Smooth muscle cell (in vitro differentiated cells): ENCODE measurements around the gene CAPN9. TPM values are rescaled to one million over a fixed set of nuclear protein-coding genes. Genes with fewer than 3 reads are reported as not detected.
"Not testable (repeated sequence)": the region's sequence is repeated elsewhere in the genome, so short reads cannot be mapped to it uniquely, and the experiment has no call there.

Source experiments
- DNase-seq: peaks from one replicate; lab custom pipeline; 2025; ENCODE audit not compliant: unreplicated experiment; lab: John Stamatoyannopoulos, UW
- H2AFZ ChIP-seq: fragments of 200-600 bp; sonication (generic); 2 replicates; pipeline ENCODE4 v1.6.0; 2016; ENCODE audit warnings: antibody characterized with exemption, low read depth, mild to moderate bottlenecking
- H3F3A ChIP-seq: fragments of 200-600 bp; sonication (generic); 2 replicates; pipeline ENCODE4 v1.6.0; 2017; ENCODE audit warnings: antibody characterized with exemption, low read depth
- H3K27ac ChIP-seq: fragments of 200-600 bp; sonication (generic); 2 replicates; pipeline ENCODE4 v1.5.1; 2016; ENCODE audit warnings: low read depth, mild to moderate bottlenecking
- H3K27me3 ChIP-seq: fragments of 200-600 bp; sonication (generic); 2 replicates; pipeline ENCODE4 v1.6.1; 2016; ENCODE audit warnings: low read depth, mild to moderate bottlenecking
- H3K36me3 ChIP-seq: fragments of 200-600 bp; sonication (generic); 2 replicates; pipeline ENCODE4 v1.5.1; 2016; ENCODE audit warnings: low read depth
- H3K4me1 ChIP-seq: fragments of 200-600 bp; sonication (generic); 2 replicates; pipeline ENCODE4 v1.5.1; 2016; ENCODE audit warnings: low read depth
- H3K4me2 ChIP-seq: fragments of 200-600 bp; sonication (generic); 2 replicates; pipeline ENCODE4 v1.6.0; 2016; ENCODE audit warnings: mild to moderate bottlenecking
- H3K4me3 ChIP-seq: fragments of 200-600 bp; sonication (generic); 2 replicates; pipeline ENCODE4 v1.5.1; 2016; ENCODE audit warnings: mild to moderate bottlenecking
- H3K79me2 ChIP-seq: fragments of 200-600 bp; sonication (generic); 2 replicates; pipeline ENCODE4 v1.6.0; 2016; ENCODE audit warnings: low read depth, mild to moderate bottlenecking
- H3K9ac ChIP-seq: fragments of 200-600 bp; sonication (generic); 2 replicates; pipeline ENCODE4 v1.6.0; 2016; ENCODE audit warnings: low read depth
- H3K9me3 ChIP-seq: fragments of 200-600 bp; sonication (generic); replicated peaks from 2 replicates; pipeline ENCODE4 v1.5.1; 2016; ENCODE audit warnings: low read depth
- H4K20me1 ChIP-seq: fragments of 200-600 bp; sonication (generic); 2 replicates; pipeline ENCODE4 v1.6.0; 2016; ENCODE audit warnings: low read depth
- CTCF ChIP-seq: fragments of 200-600 bp; sonication (generic); IDR thresholded peaks from 2 replicates; pipeline ENCODE4 v1.5.1; 2017; ENCODE audit warnings: borderline replicate concordance, mild to moderate bottlenecking, antibody characterized with exemption; ENCODE audit not compliant: insufficient read depth, poor library complexity, severe bottlenecking
- WGBS: methylation state at CpG from one replicate; pipeline ENCODE4 v1.1.7; 2016; ENCODE audit warnings: low lambda C conversion rate; 5-methylcytosine and 5-hydroxymethylcytosine counted together
- polyA plus RNA-seq: library from polyadenylated mRNA; unstranded; fragments of >200 nt; fragmentation: Nextera tagmentation; extraction: Ambion mirVana; gene quantifications from 2 replicates; pipeline ENCODE4 v1.2.1, GENCODE V29; 2016
- total RNA-seq: library from RNA; depleted of rRNA; stranded (reverse); fragments of >200 nt; gene quantifications from 2 replicates; pipeline ENCODE4 v1.2.3, GENCODE V29; 2014

Gene CAPN9
- total and polyA plus RNA-seq, 2 experiments from 2014 or later, result not detected

DNA sequence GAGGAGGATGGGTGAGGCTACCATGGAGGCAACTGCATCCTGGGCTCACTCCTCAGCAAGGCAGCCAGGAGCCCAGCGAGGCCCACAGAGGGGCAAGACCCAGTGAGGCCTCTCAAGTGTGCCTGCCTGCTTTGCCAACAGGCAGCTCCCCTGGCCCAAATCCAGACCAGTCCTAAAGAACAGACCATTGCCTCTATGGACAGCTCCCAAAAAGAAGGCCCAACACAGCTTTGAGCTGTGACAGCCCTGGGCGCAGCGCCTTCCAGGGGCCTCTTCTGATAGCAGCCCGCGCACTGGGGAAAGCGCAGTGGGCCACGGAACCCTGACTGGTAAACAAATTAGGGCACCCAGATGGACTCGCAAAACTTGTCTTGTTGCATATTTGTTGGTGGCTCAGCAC lies 95.6 kb downstream of the CAPN9 start:
- DNase-seq, result no peak
- no peaks in the 10 kb centered on the region for H3K9me3 ChIP-seq
- no peak overlapping the region for H2AFZ ChIP-seq
- H3K79me2 ChIP-seq, result peaks cover 12% of the 10 kb centered on the region
- no peak for TF ChIP-seq CTCF
- no peak overlapping the region for H3K27ac ChIP-seq
- no peaks in the 10 kb centered on the region for H3K4me1 ChIP-seq
- no peak overlapping the region for H3K4me3 ChIP-seq
- H3K4me2 ChIP-seq, result no peak overlapping the region
- H3K9ac ChIP-seq, result no peak overlapping the region
- WGBS, result 96% methylated on average over 8 of the region's 8 CpGs
- peaks cover 18% of the 10 kb centered on the region for H4K20me1 ChIP-seq
- no peaks in the 10 kb centered on the region for H3K27me3 ChIP-seq
- H3K36me3 ChIP-seq, result peaks cover 8% of the 10 kb centered on the region
- H3F3A ChIP-seq, result no peaks in the 10 kb centered on the region

GRCh38 chr1:230843503-230844309 lies 96.5 kb downstream of the CAPN9 start:
- H3F3A ChIP-seq, result no peaks in the 10 kb centered on the region
- no peaks in the 10 kb centered on the region for H3K4me1 ChIP-seq
- 96% methylated on average over 28 of the region's 28 CpGs for WGBS
- H3K4me2 ChIP-seq, result no peak overlapping the region
- peaks cover 14% of the 10 kb centered on the region for H3K79me2 ChIP-seq
- H2AFZ ChIP-seq, result no peak overlapping the region
- no peaks in the 10 kb centered on the region for H3K27me3 ChIP-seq
- no peak overlapping the region for H3K9ac ChIP-seq
- peaks cover 18% of the 10 kb centered on the region for H4K20me1 ChIP-seq
- TF ChIP-seq CTCF, result no peak
- H3K4me3 ChIP-seq, result no peak overlapping the region
- no peaks in the 10 kb centered on the region for H3K9me3 ChIP-seq
- DNase-seq, result no peak
- H3K36me3 ChIP-seq, result peaks cover 8% of the 10 kb centered on the region
- H3K27ac ChIP-seq, result no peak overlapping the region

GRCh38 chr1:230844561-230844960 lies 97.4 kb downstream of the CAPN9 start:
- Histone ChIP-seq H3K4me3 (no peak overlapping the region), H3K27me3 (no peaks in the 10 kb centered on the region), H3K9me3 (no peaks in the 10 kb centered on the region), H3K4me2 (no peak overlapping the region), H3K27ac (no peak overlapping the region), H3K4me1 (peaks cover 3% of the 10 kb centered on the region), H3K79me2 (peaks cover 14% of the 10 kb centered on the region), H3K36me3 (peaks cover 2% of the 10 kb centered on the region), H3F3A (no peaks in the 10 kb centered on the region), H4K20me1 (peaks cover 17% of the 10 kb centered on the region), H3K9ac (no peak overlapping the region), H2AFZ (no peak overlapping the region)
- 98% methylated on average over 4 of the region's 4 CpGs for WGBS
- no peak for TF ChIP-seq CTCF
- no peak for DNase-seq

DNA sequence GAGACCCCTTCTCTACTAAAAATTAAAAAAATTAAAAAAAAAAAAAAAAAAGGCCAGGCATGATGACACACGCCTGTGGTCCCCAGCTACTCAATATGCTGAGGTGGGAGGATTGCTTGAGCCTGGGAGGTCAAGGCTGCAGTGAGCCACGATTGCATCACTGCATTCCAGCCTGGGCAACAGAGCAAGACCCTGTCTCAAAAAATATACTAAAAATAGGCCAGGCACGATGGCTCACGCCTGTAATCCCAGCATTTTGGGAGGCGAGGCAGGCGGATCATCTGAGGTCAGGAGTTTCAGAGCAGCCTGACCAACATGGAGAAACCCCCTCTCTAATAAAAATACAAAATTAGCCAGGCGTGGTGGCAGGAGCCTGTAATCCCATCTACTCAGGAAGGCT lies 98.0 kb downstream of the CAPN9 start:
- H3K4me2 ChIP-seq, H3F3A ChIP-seq, H3K9ac ChIP-seq, H3K9me3 ChIP-seq, DNase-seq, H2AFZ ChIP-seq, H3K27me3 ChIP-seq, H3K4me3 ChIP-seq, H3K27ac ChIP-seq, H3K36me3 ChIP-seq, H3K4me1 ChIP-seq: not testable (repeated sequence)
- Histone ChIP-seq H3K79me2 (peaks cover 14% of the 10 kb centered on the region), H4K20me1 (peaks cover 13% of the 10 kb centered on the region)
- 60% methylated on average over 7 of the region's 7 CpGs for WGBS
